GM12892 (cell line): ENCODE measurements around the gene SLC7A8.

Source experiments
- DNase-seq: peaks from one replicate; pipeline ENCODE4 v3.0.0; 2011; ENCODE audit not compliant: insufficient read length
- FAIRE-seq: peaks from 2 replicates; lab custom pipeline; 2011; peaks lifted over from hg19 to GRCh38; lab: Jason Lieb, UNC
- POLR2A ChIP-seq: IDR thresholded peaks from 2 replicates; pipeline ENCODE4 v1.6.1; 2011; ENCODE audit warnings: low read depth, low read length, control low read depth
- POLR2AphosphoS5 ChIP-seq: IDR thresholded peaks from 2 replicates; pipeline ENCODE4 v1.6.1; 2011; ENCODE audit warnings: low read depth, low read length, control low read depth
- TAF1 ChIP-seq: IDR thresholded peaks from 2 replicates; pipeline ENCODE4 v1.6.1; 2011; ENCODE audit warnings: low read depth, mild to moderate bottlenecking, control low read depth, low read length, borderline replicate concordance

Gene SLC7A8

DNA sequence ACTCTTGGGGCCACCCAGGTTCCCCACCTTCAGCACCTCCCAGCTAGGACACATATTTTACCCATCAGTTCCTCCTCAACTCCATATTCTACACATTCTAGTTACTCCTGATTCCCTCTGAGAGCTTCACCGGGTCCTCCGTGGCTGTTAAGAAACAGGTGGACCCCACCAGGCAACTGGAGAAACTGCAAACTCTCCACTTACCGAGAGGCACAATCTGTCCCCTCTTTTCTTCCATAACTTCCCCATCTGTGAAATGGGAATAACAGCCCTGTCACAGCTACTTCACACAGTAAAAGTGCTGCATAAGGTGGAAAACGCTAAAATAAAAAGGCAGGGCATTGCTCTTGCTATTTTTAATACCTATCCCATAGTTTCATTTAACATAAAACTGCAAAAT is 1.5 kb downstream of the SLC7A8 start:
- no peak for TF ChIP-seq POLR2A
- no peak for TF ChIP-seq TAF1
- no peak for DNase-seq
- FAIRE-seq, result no peak

DNA sequence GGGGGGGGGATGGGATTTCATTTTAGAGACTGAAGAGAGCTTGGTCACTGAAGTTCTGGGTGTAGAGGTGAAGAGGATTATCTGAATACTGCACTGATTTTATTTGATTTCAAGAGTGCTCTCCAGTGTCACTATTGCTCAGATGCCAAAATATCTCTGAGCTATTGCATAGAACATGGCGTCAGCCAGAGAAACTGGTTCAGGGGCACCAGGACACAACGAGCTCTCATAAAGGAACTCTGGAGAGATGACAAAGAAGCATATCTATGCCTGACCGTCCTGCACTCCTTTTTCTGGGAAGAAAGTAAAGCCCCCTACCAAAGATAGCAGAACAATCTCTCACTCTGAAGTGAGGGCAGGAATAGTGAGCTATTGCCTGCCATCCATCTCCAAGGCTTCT is 2.0 kb downstream of the SLC7A8 start:
- no peak for TF ChIP-seq POLR2A
- no peak for TF ChIP-seq POLR2AphosphoS5
- no peak for TF ChIP-seq TAF1
- no peak for FAIRE-seq

DNA sequence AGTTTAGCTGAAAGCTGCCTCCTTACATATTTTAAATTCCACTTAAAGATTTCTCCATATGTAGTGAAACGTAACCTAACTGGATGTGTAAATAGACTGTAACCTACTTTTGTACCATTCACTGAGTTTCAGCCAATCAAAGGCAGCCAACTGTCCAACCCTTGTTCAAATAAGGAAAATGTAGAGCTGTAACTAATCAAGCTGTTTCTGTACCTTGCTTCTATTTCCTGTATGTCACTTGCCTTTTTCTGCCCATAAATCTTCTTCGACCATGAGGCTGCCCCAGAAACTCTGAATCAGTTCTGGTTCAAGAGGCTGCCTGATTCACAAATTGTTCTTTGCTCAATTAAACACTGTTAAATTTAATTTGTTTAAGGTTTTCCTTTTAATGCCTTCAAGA is 6.3 kb downstream of the SLC7A8 start:
- no peak for FAIRE-seq
- no peak for DNase-seq
- no peak for TF ChIP-seq POLR2A
- no peak for TF ChIP-seq POLR2AphosphoS5
- no peak for TF ChIP-seq TAF1

More for the DNA sequence above, 2.0 kb downstream of the SLC7A8 start:
- DNase-seq, result no peak

DNA sequence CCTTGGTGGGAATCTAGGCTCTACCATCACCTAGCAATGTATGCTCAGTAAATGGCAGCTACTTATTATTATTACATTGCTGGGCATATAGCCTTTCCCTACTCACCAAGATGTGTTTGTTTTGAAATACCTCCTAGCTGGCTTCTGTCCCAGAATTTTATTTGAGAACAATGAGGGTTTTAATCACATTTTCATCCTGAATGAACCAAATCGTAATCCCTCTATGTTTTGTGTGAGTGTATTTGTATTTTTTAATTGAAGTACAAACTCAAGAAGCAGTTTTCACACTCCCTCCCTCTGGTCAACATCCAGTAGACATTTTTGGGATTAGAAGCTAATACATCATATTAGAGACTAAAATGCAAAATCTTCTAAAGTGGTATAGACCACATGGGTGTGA is 7.6 kb downstream of the SLC7A8 start:
- FAIRE-seq, result no peak
- TF ChIP-seq POLR2AphosphoS5 (no peak), TAF1 (no peak), POLR2A (no peak)
- no peak for DNase-seq

DNA sequence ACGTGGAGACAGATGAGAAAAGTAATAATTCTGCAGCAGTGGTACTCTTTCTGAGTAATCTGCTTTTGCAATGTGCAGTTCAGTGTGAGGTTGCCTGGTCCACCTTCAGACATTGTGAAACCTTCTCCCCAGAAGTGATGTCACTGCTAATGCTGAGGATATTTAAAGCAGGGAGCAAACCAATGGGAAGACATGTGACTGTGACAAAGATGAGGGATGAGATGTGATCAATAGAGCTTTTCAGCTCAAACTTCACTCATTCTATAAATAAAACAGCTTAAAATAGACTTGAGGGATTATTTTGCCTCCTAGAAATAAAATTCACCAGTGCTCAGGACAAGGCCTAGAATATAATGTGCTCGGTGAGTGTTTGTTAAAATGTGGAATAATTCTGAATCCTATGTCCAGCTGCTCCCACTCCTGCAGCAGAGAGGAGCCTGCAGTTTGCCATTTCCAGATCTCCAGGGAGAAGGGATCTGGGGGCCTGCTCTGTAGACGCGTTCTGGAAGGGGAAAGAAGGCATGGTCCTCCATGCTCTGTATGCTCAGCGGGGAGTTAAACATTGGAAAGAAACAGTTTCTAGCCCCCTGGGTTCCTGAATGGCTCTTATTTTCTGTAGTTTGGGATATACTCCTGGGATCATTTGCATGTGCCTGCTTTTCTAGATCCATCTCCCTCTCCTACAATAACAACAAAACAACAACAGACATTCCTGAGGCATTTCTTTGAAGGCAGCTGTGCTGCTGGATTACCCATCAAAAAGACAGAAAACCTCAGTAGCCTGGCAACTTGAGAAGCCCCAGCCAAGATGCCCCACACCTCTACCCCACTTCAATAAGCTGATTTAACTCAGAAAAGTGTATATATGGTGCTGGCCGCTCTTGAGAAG is 8.9 kb downstream of the SLC7A8 start:
- TF ChIP-seq POLR2AphosphoS5, result no peak
- TF ChIP-seq TAF1, result no peak
- no peak for TF ChIP-seq POLR2A
- DNase-seq (no peak), FAIRE-seq (no peak)

DNA sequence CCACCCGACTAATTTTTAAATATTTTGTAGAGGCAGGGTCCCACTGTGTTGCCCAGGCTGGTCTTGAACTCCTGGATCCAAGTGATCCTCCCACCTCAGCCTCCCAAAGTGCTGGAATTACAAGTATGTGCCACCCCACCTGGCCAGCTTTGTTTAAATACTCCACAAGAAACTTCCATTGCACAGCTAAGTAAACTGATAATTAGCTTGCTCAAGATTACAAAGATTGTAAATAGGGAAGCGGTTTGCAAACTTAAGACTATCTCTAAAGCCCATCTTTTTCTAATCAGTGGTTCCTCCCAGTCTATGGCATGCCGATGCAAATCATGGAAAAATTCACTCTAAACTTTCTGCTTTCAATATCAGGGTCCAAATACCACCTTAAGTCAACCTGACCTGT is 9.7 kb downstream of the SLC7A8 start:
- TF ChIP-seq POLR2A, result no peak
- no peak for TF ChIP-seq POLR2AphosphoS5
- no peak for TF ChIP-seq TAF1
- DNase-seq (no peak), FAIRE-seq (no peak)

DNA sequence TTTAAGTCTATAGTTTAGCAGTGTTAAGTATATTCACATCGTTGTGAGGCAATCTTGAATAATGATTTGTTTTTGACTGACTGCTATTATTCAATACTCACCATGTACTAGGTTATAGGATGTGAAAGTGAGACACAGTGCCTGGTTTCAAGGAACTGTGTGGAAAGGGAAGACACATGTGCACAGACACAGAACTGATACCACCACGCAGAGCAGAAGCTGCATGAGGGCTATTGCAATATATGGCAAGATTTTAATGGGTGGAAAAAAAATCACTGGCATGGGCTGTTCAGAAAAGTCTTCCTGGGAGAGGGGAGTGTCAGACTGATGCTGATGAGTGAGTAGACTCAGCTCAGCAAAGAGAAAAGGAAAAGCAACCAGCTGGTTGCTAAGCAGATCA is 10.4 kb downstream of the SLC7A8 start:
- FAIRE-seq, result no peak
- DNase-seq, result no peak
- no peak for TF ChIP-seq POLR2A
- TF ChIP-seq TAF1, result no peak
- no peak for TF ChIP-seq POLR2AphosphoS5

DNA sequence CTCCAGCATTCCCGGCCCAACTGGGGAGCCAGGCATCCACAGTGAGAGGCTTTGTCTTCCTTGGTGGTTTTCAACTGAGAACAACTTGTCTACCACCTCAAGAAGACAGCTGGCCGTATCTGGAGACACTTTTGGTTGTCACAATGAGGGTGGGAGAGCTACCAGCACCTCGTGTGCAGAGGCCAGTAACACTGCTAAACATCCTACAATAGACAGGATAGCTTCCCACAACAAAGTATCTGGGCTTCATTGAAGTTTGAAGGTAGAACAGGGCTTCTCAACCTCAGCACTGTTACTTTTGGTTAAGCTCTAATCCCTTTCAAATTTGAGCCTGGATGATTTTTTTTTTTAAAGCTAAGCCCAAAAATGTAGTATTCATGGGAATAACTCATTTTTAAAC is 10.9 kb downstream of the SLC7A8 start:
- FAIRE-seq (no peak), DNase-seq (no peak)
- no peak for TF ChIP-seq TAF1
- no peak for TF ChIP-seq POLR2A
- no peak for TF ChIP-seq POLR2AphosphoS5

DNA sequence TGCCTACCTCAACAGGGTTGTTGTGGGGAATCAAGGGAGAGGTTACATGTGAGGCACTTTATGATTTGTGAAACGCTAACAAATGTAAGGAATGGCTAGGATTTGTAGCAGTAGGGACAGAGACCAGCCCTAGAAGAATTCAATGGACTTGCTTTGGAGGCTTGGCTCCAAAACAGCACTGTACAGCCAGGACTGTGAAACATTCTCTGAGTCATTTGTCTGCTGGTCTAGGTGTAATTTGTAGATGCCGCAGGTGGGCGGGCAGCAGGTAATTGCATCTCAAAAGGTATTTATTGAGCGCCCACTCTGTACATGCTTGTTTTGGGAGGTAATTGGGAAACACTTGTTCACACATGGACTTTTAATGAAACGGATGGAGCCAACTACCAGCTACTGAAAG is 11.4 kb downstream of the SLC7A8 start:
- no peak for DNase-seq
- FAIRE-seq, result no peak
- TF ChIP-seq POLR2AphosphoS5 (no peak), POLR2A (no peak), TAF1 (no peak)

DNA sequence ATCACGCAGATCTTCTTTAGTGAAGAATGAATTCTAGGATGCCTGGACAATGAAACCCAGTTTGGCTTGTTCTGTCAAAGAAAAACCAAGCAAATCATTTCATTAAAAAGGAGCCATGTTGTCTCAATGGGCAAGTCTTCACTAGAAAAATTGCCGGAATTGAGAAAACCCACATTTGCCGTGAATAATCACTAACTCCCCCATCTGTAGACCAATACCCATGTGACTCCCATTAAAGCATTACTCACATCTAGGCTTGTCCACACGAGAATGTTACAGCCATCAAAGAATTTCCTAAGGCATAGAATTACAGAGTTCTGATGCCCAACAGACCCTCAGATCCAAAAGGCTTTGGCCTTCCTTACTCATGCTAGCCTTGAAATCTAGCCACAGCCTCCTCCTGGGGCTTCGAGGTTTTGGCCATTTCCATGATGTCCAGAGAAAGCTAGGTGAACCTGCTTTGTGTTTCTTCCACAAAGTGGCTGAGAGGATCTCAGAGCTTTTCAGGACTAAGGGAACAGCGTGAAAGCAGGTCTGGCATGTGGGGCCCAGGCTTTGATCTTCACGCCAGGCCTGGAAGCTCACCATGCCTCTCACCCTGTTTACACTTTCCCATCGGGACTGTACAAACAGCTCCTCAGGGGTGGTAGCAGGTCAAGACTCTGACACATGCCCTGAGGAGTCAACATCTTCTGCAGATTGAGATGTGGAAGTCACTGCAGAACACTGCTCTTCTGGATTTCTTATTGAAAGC is 12.1 kb downstream of the SLC7A8 start:
- TF ChIP-seq POLR2AphosphoS5, result no peak
- no peak for FAIRE-seq

DNA sequence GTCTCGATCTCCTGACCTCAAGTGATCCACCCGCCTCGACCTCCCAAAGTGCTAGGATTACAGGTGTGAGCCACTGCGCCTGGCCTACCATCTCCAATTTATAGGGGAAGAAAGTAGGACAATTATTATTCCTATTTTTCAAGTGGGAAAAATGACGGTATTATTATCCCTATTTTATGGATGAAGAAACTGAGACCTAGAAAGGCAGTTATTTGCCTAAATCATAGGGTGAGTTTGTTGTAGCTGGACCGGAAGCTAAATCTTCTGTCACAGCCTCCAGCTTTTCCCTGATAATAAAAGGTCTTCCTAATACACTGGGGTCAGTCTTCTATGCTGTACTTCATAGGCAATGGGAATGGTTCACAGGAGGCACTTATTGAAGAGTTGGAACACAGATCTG is 13.8 kb downstream of the SLC7A8 start:
- FAIRE-seq, result no peak
- no peak for TF ChIP-seq POLR2A
- TF ChIP-seq POLR2AphosphoS5, result no peak
- TF ChIP-seq TAF1, result no peak
- no peak for DNase-seq

More for the DNA sequence above, 12.1 kb downstream of the SLC7A8 start:
- DNase-seq, result no peak

DNA sequence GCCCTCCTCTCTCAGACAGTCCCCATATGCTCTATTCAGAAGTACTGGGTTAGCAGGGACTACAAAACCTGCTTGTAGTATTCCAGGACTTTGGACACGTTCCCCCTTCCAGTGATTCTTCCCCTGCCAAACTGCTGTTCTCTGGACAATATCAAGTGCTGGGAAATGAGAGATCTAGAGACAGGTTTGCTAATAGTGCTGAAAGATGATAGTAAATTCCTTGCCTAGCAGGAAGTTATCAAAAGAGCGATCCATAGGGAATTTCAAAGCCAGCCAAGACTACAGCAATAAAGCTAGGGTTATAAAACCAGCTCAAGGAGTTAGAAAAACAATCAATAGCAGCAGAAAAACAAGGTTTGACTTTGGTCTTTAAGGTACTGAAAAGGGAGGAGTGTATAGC is 15.2 kb downstream of the SLC7A8 start:
- no peak for FAIRE-seq
- DNase-seq, result no peak
- TF ChIP-seq POLR2A, result no peak
- TF ChIP-seq TAF1, result no peak
- no peak for TF ChIP-seq POLR2AphosphoS5
